KMS-11 (cell line): ENCODE results near the gene PLXDC1.

Experiments
- H2AFZ ChIP-seq: fragments of 200-600 bp; sonication (generic); 2 replicates; pipeline ENCODE4 v1.6.1; 2016; ENCODE audit warnings: antibody characterized with exemption, mixed run types, low read depth
- H3K27ac ChIP-seq: fragments of 200-600 bp; sonication (generic); 2 replicates; pipeline ENCODE4 v1.6.1; 2016; ENCODE audit warnings: mild to moderate bottlenecking, mixed run types
- H3K27me3 ChIP-seq: fragments of 200-600 bp; sonication (generic); 2 replicates; pipeline ENCODE4 v1.6.1; 2017; ENCODE audit warnings: mild to moderate bottlenecking, low read depth, mixed run types, moderate library complexity; ENCODE audit not compliant: insufficient read depth
- H3K36me3 ChIP-seq: fragments of 200-600 bp; sonication (generic); 2 replicates; pipeline ENCODE4 v1.6.1; 2017; ENCODE audit warnings: mild to moderate bottlenecking, mixed run types; ENCODE audit not compliant: insufficient read depth
- H3K4me1 ChIP-seq: fragments of 200-600 bp; sonication (generic); 2 replicates; pipeline ENCODE4 v1.6.1; 2016; ENCODE audit warnings: mild to moderate bottlenecking, low read depth, mixed run types; ENCODE audit not compliant: poor library complexity, severe bottlenecking
- H3K4me2 ChIP-seq: fragments of 200-600 bp; sonication (generic); 2 replicates; pipeline ENCODE4 v1.7.0; 2016; ENCODE audit warnings: mild to moderate bottlenecking, mixed run types
- H3K4me3 ChIP-seq: fragments of 200-600 bp; sonication (generic); IDR thresholded peaks from 2 replicates; pipeline ENCODE4 v1.6.1; 2017; ENCODE audit warnings: low read depth, low read length, mixed read lengths; ENCODE audit not compliant: insufficient read depth
- H3K79me2 ChIP-seq: fragments of 200-600 bp; sonication (generic); 2 replicates; pipeline ENCODE4 v1.6.1; 2016; ENCODE audit warnings: low read depth, mixed run types; ENCODE audit not compliant: insufficient read depth
- H3K9ac ChIP-seq: fragments of 200-600 bp; sonication (generic); 2 replicates; pipeline ENCODE4 v1.6.1; 2016; ENCODE audit warnings: mild to moderate bottlenecking, mixed run types
- H4K20me1 ChIP-seq: fragments of 200-600 bp; sonication (generic); 2 replicates; pipeline ENCODE4 v1.6.1; 2016; ENCODE audit warnings: mild to moderate bottlenecking, mixed run types; ENCODE audit not compliant: insufficient read depth
- CTCF ChIP-seq: fragments of 200-600 bp; sonication (generic); conservative IDR thresholded peaks from 2 replicates; pipeline ENCODE4 v1.6.1; 2017; ENCODE audit warnings: low read depth, mild to moderate bottlenecking, antibody characterized with exemption, low read length, moderate library complexity, mixed read lengths

The PLXDC1 gene

GRCh38 chr17:39171933-39172332 is 20.5 kb upstream of the PLXDC1 start:
- no peak overlapping the region for H3K27ac ChIP-seq
- H3K9ac ChIP-seq, result no peak overlapping the region

GRCh38 chr17:39170558-39170957 is 19.1 kb upstream of the PLXDC1 start:
- Histone ChIP-seq H3K4me1 (peaks cover 24% of the 10 kb centered on the region), H3K9ac (no peak overlapping the region), H3K4me2 (no peak overlapping the region), H3K27ac (no peak overlapping the region), H3K79me2 (no peaks in the 10 kb centered on the region), H3K4me3 (no peak overlapping the region), H2AFZ (no peak overlapping the region), H4K20me1 (no peaks in the 10 kb centered on the region), H3K36me3 (no peaks in the 10 kb centered on the region), H3K27me3 (no peaks in the 10 kb centered on the region)
- no peak for TF ChIP-seq CTCF

More at GRCh38 chr17:39171933-39172332, 20.5 kb upstream of the PLXDC1 start:
- Histone ChIP-seq H3K4me1 (peaks cover 24% of the 10 kb centered on the region), H2AFZ (no peak overlapping the region), H3K4me2 (no peak overlapping the region), H4K20me1 (no peaks in the 10 kb centered on the region), H3K27me3 (no peaks in the 10 kb centered on the region), H3K36me3 (no peaks in the 10 kb centered on the region), H3K4me3 (no peak overlapping the region), H3K79me2 (no peaks in the 10 kb centered on the region)
- no peak for TF ChIP-seq CTCF

GRCh38 chr17:39170109-39170508 is 18.7 kb upstream of the PLXDC1 start:
- H3K4me2 ChIP-seq, result no peak overlapping the region

GRCh38 chr17:39169518-39169917 is 18.1 kb upstream of the PLXDC1 start:
- Histone ChIP-seq H3K27me3 (no peaks in the 10 kb centered on the region), H3K79me2 (no peaks in the 10 kb centered on the region), H3K4me2 (no peak overlapping the region), H3K9ac (no peak overlapping the region), H4K20me1 (no peaks in the 10 kb centered on the region), H3K27ac (no peak overlapping the region), H3K36me3 (no peaks in the 10 kb centered on the region), H3K4me3 (no peak overlapping the region), H2AFZ (no peak overlapping the region), H3K4me1 (peaks cover 24% of the 10 kb centered on the region)
- TF ChIP-seq CTCF, result no peak

More at GRCh38 chr17:39170109-39170508, 18.7 kb upstream of the PLXDC1 start:
- H3K4me1 ChIP-seq, result peaks cover 24% of the 10 kb centered on the region
- H3K9ac ChIP-seq, result no peak overlapping the region
- no peak overlapping the region for H2AFZ ChIP-seq
- no peak for TF ChIP-seq CTCF
- H4K20me1 ChIP-seq, result no peaks in the 10 kb centered on the region
- no peaks in the 10 kb centered on the region for H3K27me3 ChIP-seq
- H3K36me3 ChIP-seq, result no peaks in the 10 kb centered on the region
- no peak overlapping the region for H3K27ac ChIP-seq
- H3K79me2 ChIP-seq, result no peaks in the 10 kb centered on the region
- H3K4me3 ChIP-seq, result no peak overlapping the region
